AG08395 (cell line): Measurements from ENCODE around the gene PPP1R27.

ENCODE experiments used
- DNase-seq: peaks from one replicate; pipeline ENCODE4 v3.0.0; 2012; ENCODE audit warnings: mixed read lengths, low spot score

Gene PPP1R27

DNA sequence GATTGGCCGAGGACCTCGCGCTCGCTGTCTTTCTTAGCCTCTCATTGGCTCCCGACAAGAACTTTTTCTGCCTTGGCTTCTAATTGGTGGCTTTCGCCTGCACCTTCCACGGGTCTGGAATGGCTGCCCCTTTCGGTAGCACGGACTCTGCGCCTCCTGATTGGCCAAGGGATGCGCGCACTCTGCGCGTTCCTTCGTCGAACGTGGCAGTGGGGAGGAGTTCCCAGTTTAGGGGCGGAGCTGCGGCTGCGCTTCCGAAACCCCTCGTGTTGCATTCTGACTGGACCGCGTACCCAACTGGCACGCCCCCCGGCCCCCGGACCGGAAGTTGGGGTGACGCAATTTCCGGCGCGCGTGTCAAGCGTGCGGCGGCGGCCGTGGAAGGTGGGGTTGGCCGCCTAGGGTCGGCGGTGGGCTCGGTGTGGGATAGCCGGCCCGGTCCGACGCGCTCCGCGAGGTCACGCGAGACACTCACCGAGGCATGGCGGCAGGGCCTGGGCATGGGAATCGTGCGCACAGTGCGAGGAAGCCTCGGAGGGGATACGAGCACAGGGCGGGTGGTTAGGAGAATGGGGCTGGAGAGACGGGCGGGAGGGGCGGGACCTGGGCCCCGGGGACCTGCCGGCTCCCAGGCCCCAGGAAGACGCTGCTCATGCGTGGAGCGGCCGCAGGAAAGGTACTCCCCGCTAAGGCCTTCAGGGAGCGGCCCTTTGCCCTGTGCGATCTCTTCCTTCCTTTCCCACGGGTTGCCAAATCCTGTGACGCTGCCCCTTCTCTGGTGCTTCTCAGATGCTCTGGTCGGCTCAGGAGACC, 26.1 kb upstream of the PPP1R27 start:
- peak; percentile 99 for DNase-seq

DNA sequence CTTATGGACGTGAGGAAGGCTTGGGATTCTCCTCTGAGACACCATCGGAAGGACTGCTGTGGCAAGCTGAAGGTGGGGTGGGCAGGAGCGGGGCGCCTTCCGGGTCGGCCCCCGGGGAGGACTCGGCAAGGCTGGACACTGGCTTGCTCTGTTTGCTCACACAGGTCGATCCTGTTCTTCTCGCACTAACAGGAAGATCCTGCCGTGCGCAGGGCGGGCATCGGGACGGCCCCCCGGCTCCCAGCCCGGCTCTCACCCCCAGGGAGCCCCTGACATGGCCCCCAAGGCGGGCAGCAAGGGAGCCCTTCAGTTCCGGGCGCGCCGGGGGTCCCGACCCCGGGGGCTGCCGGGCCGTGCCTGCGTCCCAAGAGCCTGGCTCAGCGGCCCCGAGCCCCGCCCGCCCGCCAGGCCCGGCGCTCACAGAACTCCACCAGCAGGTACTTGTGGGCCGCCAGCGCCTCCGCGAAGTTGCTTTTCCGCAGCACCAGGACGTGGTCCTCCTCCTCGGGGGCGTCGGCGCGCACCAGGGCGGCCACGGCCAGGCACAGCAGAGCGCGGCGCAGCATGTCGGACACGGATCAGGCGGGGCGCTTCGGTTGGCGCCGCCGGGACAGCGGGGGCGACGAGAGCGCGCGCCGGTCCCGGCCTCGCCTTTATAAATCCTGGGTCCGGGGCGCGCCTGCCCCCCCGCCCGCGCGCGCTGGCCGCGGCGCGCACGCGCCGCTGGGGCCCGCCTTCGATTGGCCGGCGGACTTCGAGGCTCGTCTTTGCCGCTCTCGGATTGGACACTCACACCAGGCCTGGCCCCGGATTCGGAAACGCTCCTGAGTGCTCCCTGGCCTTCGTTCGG, 25.3 kb upstream of the PPP1R27 start, which contains the start of gene P4HB:
Gene P4HB, minus strand, starts transcription at position 630 of the 850 bp plus-strand sequence. Its CDS starts 64 bp downstream, at position 566.
- no peak for DNase-seq

DNA sequence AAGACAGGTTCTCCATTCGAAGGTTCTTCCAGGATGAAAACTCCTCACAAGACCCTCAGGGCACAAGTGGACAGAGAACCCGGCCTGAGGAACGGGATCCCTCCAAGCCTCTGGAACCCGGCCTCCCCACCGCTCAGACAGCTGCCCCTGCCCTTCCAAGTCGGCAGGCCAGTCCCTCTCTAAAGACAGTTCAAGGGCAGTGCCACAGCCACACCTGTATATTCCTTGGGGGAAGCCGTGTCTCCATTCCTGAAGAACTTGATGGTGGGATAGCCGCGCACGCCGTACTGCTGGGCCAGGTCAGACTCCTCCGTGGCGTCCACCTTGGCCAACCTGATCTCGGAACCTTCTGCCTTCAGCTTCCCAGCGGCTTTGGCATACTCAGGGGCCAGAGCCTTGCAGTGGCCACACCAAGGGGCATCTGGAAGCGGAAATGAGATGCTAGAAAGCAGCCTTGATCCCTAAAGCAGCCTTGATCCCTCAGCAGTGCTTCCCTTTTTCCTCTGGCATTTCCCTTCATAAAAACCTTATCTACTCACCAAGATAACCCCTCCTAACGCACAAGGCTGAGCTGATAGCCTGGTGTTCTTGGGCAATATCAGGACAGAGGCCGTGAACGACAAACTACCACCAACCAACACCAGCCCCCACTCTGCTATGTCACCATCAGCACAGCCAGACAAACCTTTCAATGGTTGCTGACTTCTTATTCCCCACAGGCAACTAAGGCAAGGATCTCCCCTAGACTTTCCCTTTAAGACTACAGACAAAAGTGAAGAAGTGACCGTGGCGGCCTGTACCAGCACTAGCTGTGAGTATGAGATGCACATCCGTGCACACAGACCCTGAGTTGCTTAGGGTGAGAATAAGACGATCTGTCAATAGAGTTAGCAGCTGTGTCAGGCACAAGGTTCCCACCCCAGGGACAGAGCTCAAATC, 24.4 kb upstream of the PPP1R27 start:
- no peak for DNase-seq

DNA sequence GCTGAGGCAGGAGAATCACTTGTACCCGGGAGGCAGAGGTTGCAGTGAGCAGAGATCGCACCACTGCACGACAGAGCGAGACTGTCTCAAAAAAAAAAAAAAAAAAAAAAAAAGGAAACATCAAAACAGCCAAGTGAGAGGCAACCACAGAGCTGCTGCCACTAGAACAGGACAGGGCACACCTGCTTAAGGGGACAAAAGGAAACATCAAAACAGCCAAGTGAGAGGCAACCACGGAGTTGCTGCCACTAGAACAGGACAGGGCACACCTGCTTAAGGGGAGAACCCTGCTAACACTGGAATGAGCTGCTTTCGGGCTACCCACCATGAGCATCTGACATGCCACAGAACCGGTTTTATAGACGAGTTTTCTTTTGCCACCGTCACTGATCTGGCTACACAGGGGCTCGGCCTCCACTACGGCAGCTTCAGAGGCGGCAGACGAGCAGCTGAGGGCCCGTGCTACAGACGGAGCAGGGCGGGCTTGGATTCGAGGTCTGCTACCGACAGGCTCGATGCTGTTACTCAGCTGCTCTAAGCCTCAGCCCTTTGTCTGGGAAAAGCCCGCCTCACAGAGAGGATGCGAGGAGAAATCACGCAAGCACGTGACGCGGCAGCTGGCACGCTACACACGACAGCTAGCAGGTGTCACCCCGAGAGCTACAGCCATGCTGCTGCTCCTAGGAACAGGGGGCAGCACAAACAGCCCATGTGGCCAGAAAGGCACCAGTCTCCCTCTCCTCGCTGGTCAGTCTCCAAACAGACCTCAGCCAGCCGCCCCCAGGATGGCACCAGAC, 23.5 kb upstream of the PPP1R27 start:
- no peak for DNase-seq

DNA sequence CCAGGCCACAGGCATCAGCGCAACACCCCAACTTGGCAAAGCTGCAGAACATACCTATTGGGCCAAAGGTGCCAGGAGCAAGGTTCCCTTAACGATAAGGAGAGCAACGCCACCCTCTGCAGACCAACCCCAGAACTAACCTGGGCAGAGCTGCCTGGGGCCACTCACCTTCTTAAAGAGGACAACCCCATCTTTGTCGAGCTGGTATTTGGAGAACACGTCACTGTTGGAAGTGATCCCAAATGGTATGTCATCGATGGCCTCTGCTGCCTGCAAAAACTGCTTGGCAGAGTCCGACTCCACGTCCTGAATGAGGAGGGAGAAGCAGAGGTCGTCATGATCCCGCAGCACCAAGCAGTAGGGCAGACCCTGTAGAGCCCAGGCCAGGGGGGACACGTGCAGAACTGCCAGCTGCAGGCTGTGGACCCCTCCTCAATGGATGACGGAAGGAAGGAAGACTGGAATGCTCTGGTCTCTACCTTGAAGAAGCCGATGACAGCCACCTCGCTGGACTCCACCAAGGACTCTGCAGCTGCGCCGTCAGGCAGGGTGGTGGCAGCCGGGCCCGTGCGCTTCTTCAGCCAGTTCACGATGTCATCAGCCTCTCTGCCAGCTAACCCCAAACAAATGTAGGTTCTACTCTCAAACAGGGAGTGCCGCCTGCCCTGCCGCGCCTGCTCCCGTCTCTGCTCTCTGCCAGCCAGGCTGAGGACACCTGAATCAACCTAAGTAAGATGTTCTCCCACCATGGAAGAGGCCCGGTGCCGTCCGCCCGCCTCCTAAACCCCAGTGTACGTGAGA, 20.3 kb upstream of the PPP1R27 start:
- DNase-seq: no peak

DNA sequence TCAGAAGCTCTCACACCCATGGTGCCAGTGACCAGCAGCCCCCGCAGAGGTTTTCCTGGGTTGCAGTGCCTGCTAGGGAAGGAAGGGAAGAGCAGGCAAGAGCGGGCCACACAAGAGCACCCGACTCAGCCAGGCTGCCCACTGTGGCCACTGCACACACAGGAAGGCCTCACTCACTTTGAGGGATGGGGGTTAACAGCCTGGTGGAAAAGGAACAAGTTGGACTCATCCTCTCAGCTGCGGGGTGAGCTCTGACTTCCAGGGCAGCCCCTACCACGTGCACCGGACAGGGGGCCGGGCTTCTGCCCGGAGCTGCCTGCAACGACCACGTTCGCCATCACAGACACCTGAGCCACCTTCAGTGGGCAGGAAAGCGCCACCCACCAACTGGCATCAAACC, 17.4 kb upstream of the PPP1R27 start:
- no peak for DNase-seq

DNA sequence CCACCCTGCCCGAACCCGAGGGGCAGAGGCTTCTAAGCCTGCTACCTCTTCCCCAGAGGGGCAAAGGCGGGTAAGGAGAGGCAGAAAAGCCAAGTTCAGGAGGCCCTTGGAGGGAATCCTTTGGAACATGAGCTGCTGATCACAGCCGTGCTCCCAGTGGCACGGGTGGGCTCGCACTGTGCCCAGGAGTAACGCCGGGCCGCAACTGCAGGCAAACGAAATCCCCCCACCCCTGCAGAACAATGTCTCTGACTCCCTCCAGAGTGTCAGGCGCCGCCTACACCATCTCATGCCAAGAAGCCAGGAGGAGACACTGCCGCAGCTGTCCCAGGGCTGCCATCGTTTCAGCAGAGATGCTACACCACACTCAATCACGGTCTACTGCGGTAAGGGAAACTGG, 16.6 kb upstream of the PPP1R27 start:
- DNase-seq: no peak

DNA sequence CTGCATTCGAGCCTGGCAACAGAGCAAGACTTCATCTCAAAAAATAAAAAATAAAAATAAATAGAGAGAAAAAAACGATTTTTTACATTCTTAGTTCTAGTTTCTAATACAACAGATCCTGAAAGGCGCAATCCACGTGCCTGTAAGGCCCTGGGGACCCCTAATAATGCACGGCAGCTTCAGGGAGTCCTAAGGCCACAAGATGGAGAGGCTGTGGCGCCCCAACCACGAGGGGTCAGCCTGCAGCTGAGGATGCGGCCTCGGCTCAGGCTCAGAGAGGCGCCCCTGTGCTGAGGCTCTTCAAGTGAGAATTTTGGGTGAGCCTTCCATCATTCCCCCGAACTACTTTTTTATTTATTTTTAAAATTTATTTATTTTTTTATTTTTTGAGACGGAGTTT, 14.6 kb upstream of the PPP1R27 start:
- no peak for DNase-seq

DNA sequence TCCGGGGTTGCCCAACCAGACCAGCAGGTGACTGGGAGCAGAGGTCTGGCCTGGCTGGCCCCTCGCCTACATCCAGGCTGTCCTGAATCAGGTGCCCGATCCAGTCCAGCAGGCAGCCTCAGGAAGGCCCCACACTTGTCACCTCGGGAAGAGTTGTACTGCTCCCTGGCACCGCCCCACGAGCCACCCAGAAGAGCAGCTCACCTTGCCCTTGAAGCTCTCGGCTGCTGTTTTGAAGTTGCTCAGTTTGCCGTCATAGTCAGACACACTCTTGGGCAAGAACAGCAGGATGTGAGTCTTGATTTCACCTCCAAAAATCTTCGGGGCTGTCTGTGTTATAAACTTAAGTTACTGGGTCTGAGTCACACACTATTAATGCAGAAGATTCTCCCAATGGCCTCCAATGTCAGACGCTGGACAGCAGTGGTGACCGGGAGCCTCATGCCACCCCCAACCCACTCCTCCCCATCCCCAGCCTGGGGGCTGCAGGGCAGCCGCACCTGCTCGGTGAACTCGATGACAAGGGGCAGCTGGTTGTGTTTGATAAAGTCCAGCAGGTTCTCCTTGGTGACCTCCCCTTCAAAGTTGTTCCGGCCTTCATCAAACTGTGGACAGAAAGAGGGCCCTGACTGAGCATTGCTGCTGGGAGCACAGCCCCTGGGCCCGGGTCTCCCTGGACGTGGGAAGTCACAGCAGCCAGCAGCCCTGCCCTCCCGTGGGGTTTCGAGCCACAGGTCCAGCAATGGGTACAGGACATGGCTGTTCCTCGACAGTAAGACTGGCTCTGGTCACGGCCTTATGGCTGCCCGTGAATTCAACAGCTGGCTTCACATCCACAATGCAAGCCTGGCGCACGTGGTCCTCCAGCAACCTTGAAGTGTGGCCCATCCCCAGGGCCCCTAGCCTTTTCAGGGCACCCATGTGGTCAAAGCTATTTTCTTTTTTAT, 12.2 kb upstream of the PPP1R27 start:
- no peak for DNase-seq

DNA sequence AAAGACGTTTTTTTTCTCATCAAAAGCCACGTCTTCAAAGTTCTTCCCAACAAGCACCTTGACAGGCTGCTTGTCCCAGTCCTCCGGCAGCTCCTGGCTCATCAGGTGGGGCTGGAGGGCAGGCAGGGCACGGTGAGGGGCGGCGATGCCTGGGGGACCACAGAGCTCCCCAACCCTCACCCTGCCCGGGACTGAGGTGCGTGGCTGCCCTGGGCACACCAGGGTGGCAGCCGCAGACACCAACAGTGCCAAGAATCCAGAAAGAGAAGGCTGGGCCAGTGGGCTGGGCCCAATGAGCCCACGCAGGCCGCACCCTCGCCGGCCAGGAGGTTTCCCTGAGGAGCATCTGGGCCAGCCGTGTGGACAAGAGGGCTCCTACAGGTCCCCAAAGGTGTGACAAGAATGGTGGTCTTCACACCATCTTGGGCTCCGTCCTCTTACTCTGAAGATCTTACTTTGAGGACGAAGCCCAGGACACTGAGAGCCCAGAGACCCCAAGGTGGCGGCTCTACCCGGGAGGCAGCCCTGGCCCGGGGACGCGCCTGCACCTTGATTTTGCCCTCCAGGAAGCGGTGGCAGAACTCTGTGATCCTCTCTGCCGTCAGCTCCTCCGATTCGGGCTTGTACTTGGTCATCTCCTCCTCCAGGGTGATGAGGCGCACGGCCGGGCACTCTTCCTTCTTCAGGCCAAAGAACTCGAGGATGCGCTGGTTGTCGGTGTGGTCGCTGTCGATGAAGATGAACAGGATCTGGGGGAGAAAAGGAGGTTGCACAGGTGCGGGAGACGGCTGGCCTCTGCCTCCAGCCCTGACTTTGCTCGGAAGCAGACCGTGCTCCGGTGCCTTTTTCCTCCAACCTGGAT, 11.3 kb upstream of the PPP1R27 start:
- no peak for DNase-seq

DNA sequence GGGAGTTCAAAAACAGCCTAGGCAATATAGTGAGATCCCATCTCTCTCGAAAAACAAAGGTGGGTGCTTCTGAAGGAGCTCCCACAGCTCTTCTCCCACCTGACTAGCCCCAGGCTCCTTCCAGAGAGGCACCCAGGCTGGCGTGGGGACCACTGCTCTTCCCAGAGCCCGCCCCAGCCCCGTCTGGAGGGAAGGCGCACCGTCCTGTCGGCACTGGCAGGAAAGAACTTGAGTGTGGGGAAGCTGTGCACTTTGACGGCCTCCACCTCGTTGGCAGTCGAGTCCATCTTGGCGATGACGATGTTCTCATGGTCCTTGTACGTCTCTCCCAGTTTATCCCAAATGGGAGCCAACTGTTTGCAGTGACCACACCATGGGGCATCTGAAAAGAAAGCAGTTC, 10.5 kb upstream of the PPP1R27 start:
- no peak for DNase-seq

DNA sequence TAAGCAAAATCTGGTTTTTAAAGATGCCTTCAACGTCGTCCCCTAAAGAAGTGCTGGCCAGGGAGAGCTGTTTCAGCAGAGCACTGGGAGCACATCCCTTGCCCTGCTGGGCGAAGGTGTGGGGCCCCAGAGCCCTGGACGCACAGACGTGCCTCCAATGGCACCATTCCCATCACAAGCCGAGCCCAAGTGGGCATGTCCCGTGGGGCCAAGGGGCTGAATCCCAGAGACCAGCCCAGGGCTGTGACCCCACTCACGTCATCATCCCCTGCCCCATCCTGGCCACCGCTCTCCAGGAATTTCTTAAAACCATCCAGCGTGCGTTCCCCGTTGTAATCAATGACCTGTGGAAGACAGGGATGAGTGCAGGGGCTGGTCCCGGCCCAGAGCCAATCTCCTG, 10.0 kb upstream of the PPP1R27 start:
- no peak for DNase-seq

DNA sequence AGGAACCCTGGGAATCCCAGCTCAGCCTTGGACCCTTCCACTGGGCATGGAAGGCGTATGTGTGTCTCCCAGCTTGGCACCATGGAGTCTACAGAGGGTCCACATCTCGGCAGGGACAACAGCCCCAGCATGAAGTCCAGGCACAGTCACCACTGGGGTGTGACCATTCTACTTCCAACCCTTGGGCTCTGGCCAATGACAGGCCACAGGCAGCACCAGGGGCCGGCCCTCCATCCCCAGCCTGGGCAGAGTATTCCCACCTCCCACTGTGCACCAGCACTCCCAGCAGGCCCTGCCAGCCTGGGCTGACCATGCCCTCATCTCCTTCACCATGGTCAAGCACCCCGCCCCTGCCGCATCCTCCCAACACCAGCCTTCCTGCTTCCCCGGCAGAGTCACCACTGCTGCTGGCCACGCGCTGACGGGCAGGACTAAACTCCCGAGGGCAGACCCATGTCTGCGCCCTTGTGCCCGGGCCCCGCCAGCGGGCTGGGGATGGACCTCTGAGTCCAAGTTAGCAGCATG, 9.5 kb upstream of the PPP1R27 start:
- DNase-seq: no peak

DNA sequence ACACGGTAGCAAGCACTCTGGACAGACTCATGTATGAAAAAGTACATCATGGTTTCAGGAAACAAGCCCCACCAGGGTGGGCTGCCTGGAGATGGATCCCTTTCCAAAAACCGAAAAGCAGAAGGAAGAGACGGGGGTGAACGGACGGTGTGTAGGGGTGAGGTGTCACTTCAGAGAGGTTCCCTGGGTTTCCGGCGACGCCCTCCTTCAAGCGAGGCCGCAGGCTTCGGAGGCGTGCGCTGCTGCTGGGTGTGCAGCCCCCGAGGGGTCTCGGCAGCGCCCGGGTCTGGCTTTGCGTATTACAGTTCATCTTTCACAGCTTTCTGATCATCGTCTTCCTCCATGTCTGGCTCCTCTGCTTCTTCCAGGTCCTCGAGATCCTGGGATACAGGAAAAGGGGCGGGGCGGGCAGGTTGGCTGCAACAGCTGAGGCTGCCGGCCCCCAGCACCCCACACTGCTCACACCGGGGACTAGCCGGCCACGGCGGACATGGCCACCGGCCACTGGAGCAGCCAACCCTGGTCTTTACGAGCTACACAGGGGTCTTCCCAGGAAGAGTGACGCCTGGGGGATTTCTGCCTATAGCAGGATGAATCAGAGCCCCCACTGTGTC, 9.0 kb upstream of the PPP1R27 start:
- no peak for DNase-seq

DNA sequence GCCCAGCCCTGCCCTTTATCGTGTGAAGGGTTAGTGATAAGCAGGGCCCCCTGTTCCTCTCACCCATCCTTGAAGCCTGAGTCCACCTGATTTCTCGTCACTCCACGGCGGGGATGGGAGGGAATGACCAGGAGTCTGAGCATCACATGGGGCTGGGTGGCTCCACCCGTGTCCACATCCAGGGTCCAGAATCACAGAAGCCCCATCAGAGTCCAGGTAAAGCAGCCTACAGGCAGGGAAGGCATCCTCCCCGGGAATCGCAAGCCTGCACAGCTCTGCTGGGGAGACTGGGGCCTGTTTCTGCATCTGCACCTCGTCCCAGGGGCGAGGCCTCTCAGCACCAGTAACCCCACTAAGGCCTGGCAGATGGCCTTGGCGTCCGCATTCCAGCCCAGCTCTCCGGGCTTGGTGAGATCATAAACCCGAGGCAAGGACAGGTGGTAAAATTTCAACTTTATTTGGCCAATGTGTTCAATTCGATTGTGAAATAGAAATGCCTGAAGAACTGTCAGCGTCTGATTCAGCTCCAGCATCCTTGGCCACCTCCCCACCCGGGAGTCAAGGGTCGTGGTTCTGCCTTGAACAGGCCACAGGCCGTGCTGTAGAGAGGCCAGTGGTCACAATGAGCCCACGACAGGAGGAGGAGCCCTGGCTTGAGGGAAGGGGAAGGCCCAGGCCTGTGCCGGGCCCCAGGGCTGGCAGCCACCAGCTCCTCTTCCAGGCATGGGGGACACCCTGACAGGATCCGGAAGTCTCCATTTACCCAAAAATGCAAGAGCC, 8.1 kb upstream of the PPP1R27 start:
- DNase-seq: no peak

DNA sequence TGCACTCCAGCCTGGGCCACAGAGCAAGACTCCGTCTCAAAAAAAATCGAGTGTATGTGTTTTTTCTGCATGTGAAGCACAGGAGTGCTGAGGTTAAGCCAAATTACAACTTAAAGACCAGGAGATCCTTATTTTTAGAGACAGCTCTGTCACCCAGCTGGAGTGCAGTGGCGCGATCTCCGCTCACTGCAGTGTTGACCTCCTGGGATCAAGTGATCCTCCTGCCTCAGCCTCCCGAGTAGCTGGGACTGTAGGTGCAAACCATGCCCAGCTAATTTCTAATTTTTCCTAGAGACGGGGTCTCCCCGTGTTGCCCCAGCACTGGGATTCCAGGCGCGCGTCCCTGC, 7.5 kb upstream of the PPP1R27 start:
- no peak for DNase-seq

DNA sequence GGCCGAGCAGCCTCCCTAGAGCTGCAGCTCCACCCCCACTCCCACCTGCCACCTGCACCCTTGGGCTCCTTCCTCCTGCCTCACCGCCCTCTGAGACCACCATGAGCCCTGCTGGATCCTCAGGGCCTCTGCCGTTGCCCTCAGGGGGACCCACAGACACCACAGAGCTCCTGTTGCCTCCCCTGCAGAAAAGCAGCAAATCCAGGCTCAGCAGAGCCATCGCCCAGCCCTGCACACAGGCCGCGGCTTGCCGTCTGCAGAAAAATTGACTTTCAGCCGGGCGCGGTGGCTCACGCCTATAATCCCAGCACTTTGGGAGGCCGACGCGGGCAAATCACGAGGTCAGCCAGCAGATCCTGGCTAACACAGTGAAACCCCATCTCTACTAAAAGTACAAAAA, 7.0 kb upstream of the PPP1R27 start:
- no peak for DNase-seq
